ENCODE data around the gene LRMDA.

DNA sequence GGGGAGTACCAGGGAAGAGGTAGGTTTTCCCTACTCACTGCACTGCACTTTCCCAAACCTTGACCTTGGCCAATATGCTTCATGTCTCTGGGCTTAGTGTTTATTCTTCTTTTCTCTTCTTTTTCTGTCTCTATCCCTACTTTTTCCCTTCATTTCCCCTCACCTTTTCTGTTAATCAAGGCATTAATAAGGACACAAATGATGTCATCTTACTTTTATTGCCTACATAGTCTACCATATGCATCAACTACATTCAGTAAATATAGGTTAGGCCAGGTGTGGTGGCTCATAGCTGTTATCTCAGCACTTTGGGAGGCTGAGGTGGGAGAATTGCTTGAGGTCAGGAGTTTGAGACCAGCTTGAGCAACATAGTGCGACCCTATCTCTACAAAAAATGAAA, 16.9 kb upstream of the LRMDA start:
- TF ChIP-seq EZH2 (IDR thresholded peaks at IDR 0.05; ENCODE audit: low read length) = no peak
- TF ChIP-seq, protein P1, sequence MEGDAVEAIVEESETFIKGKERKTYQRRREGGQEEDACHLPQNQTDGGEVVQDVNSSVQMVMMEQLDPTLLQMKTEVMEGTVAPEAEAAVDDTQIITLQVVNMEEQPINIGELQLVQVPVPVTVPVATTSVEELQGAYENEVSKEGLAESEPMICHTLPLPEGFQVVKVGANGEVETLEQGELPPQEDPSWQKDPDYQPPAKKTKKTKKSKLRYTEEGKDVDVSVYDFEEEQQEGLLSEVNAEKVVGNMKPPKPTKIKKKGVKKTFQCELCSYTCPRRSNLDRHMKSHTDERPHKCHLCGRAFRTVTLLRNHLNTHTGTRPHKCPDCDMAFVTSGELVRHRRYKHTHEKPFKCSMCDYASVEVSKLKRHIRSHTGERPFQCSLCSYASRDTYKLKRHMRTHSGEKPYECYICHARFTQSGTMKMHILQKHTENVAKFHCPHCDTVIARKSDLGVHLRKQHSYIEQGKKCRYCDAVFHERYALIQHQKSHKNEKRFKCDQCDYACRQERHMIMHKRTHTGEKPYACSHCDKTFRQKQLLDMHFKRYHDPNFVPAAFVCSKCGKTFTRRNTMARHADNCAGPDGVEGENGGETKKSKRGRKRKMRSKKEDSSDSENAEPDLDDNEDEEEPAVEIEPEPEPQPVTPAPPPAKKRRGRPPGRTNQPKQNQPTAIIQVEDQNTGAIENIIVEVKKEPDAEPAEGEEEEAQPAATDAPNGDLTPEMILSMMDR (optimal IDR thresholded peaks at IDR 0.05 in 1 of 3, IDR thresholded peaks at IDR 0.05 in 1 of 3, conservative IDR thresholded peaks at IDR 0.05 in 1 of 3; ENCODE audit: extremely low read depth in 1 of 3, insufficient read depth in 2 of 3, low read length in 3 of 3) = no peak

Measured in keratinocyte (primary cell).